H1 (cell line): ENCODE measurements around the gene EGFLAM. TPM values are rescaled to one million over a fixed set of nuclear protein-coding genes. Genes with fewer than 3 reads are reported as not detected.
A peak's percentile ranks its signal among the peaks of the same experiment; 100 is the strongest.

Experiments
- CTCF ChIA-PET: fragments of 300-600 bp; sonication (Branson Sonifier 250); formaldehyde crosslinking; loops from one replicate; lab custom pipeline; 2021; ENCODE audit not compliant: partially characterized antibody; lab: Charles Lee
- POLR2A ChIA-PET: fragments of 300-600 bp; sonication (Branson Sonifier 250); formaldehyde crosslinking; loops from one replicate; lab custom pipeline; 2021; ENCODE audit warnings: inconsistent platforms; ENCODE audit not compliant: partially characterized antibody; lab: Charles Lee
- DNase-seq, 2 experiments: peaks; one replicate each; pipeline versions ENCODE4 v3.0.0 to v3.0.0-alpha.2; 2010 to 2022; ENCODE audit warnings: low spot score in 2 of 2, low read depth in 1 of 2, mixed read lengths in 1 of 2
- FAIRE-seq: peaks from 2 replicates; lab custom pipeline; 2011; peaks lifted over from hg19 to GRCh38; lab: Jason Lieb, UNC
- H2AFZ ChIP-seq: 2 replicates; pipeline ENCODE4 v1.8.1; 2012; ENCODE audit warnings: low read length, inconsistent platforms
- H2AK5ac ChIP-seq: 2 replicates; pipeline ENCODE4 v1.6.1; 2013; ENCODE audit warnings: low read depth, low read length
- H2BK120ac ChIP-seq: replicated peaks from 2 replicates; pipeline ENCODE3; 2013; ENCODE audit warnings: low read depth, low read length, inconsistent platforms
- H2BK12ac ChIP-seq: 2 replicates; pipeline ENCODE4 v1.6.1; 2013; ENCODE audit warnings: low read depth, low read length
- H2BK15ac ChIP-seq: 2 replicates; pipeline ENCODE4 v1.6.1; 2013; ENCODE audit warnings: low read length
- H2BK20ac ChIP-seq: 2 replicates; pipeline ENCODE4 v1.6.1; 2013; ENCODE audit warnings: low read length
- H2BK5ac ChIP-seq: 2 replicates; pipeline ENCODE4 v1.6.1; 2013; ENCODE audit warnings: low read depth, low read length
- H3K14ac ChIP-seq: 2 replicates; pipeline ENCODE4 v1.6.1; 2013; ENCODE audit warnings: inconsistent platforms; ENCODE audit not compliant: insufficient read length
- H3K18ac ChIP-seq: 2 replicates; pipeline ENCODE4 v1.6.1; 2013; ENCODE audit warnings: low read length; ENCODE audit errors: extremely low read depth
- H3K23ac ChIP-seq: 2 replicates; pipeline ENCODE4 v1.6.1; 2013; ENCODE audit warnings: inconsistent platforms; ENCODE audit not compliant: insufficient read length
- H3K23me2 ChIP-seq: 2 replicates; pipeline ENCODE4 v1.6.1; 2013; ENCODE audit warnings: low read depth, low read length
- H3K27ac ChIP-seq: 2 replicates; pipeline ENCODE4 v1.6.1; 2011; ENCODE audit warnings: low read depth, low read length, inconsistent platforms
- H3K27me3 ChIP-seq, 4 experiments: replicated peaks in 1 of 4; 1 replicate in 1 of 4; 2 replicates in 3 of 4; pipeline versions ENCODE4 v1.6.1 to v1.8.1; 2011 to 2013; ENCODE audit warnings: low read length in 3 of 4, mild to moderate bottlenecking in 3 of 4, inconsistent platforms in 2 of 4, mixed read lengths in 2 of 4, moderate library complexity in 1 of 4; ENCODE audit not compliant: control insufficient read depth in 3 of 4, insufficient read depth in 3 of 4; ENCODE audit errors: extremely low read depth in 1 of 4
- H3K36me3 ChIP-seq, 4 experiments: 2 replicates each; pipeline versions ENCODE4 v1.6.1 to v1.8.1; 2011 to 2013; ENCODE audit warnings: mild to moderate bottlenecking in 4 of 4, low read length in 3 of 4, moderate library complexity in 2 of 4, control low read depth in 1 of 4, inconsistent platforms in 1 of 4; ENCODE audit not compliant: insufficient read depth in 4 of 4, control insufficient read depth in 2 of 4
- H3K4ac ChIP-seq: replicated peaks from 2 replicates; pipeline ENCODE3; 2013; ENCODE audit warnings: low read length, low read depth, mixed read lengths, inconsistent platforms; ENCODE audit not compliant: insufficient read length
- H3K4me1 ChIP-seq, 4 experiments: replicated peaks in 1 of 4; 1 replicate in 1 of 4; 2 replicates in 3 of 4; pipeline versions ENCODE4 v1.6.1 to v1.8.1; 2011 to 2013; ENCODE audit warnings: low read length in 3 of 4, inconsistent platforms in 2 of 4, mixed read lengths in 1 of 4; ENCODE audit not compliant: insufficient read depth in 4 of 4, control insufficient read depth in 3 of 4
- H3K4me2 ChIP-seq, 2 experiments: 2 replicates each; pipeline versions ENCODE4 v1.6.1 to v1.8.1; 2011 to 2013; ENCODE audit warnings: low read depth in 2 of 2, low read length in 2 of 2, control low read depth in 1 of 2, inconsistent platforms in 1 of 2, mild to moderate bottlenecking in 1 of 2; ENCODE audit not compliant: insufficient read depth in 1 of 2
- H3K4me3 ChIP-seq, 4 experiments: fragments of 200-600, 300-600 bp in 1 of 4; sonication (generic), shearing (Covaris generic), sonication (Bioruptor Twin) in 1 of 4; 2 replicates each; pipeline versions ENCODE4 v1.5.1 to v1.8.1; 2011 to 2016; ENCODE audit warnings: low read length in 4 of 4, low read depth in 3 of 4, control low read depth in 2 of 4, inconsistent platforms in 2 of 4, mild to moderate bottlenecking in 2 of 4, mixed read lengths in 1 of 4, moderate library complexity in 1 of 4; ENCODE audit not compliant: insufficient read depth in 2 of 4; ENCODE audit errors: extremely low read depth in 1 of 4
- H3K56ac ChIP-seq: replicated peaks from 2 replicates; pipeline ENCODE3; 2013; ENCODE audit warnings: low read depth, mild to moderate bottlenecking, mixed read lengths, low read length, inconsistent platforms; ENCODE audit not compliant: insufficient read length
- H3K79me1 ChIP-seq: 2 replicates; pipeline ENCODE4 v1.6.1; 2013; ENCODE audit warnings: low read depth, low read length, control low read depth
- H3K79me2 ChIP-seq, 2 experiments: 2 replicates each; pipeline versions ENCODE4 v1.6.1 to v1.8.1; 2012 to 2013; ENCODE audit warnings: low read length in 2 of 2, mild to moderate bottlenecking in 2 of 2, inconsistent platforms in 1 of 2; ENCODE audit not compliant: insufficient read depth in 2 of 2, control insufficient read depth in 1 of 2
- H3K9ac ChIP-seq, 4 experiments: replicated peaks in 1 of 4; 1 replicate in 1 of 4; 2 replicates in 3 of 4; pipeline versions ENCODE4 v1.6.1 to v1.8.1; 2011 to 2013; ENCODE audit warnings: low read depth in 3 of 4, low read length in 3 of 4, control low read depth in 2 of 4, mild to moderate bottlenecking in 2 of 4, moderate library complexity in 2 of 4, inconsistent platforms in 1 of 4; ENCODE audit errors: extremely low read depth in 1 of 4
- H3K9me3 ChIP-seq, 2 experiments: 2 replicates each; pipeline versions ENCODE4 v1.6.1 to v1.8.1; 2012 to 2013; ENCODE audit warnings: mild to moderate bottlenecking in 2 of 2, moderate library complexity in 2 of 2, control low read depth in 1 of 2, inconsistent platforms in 1 of 2, low read depth in 1 of 2, low read length in 1 of 2, mixed read lengths in 1 of 2; ENCODE audit not compliant: insufficient read depth in 2 of 2
- H4K20me1 ChIP-seq, 2 experiments: replicated peaks in 1 of 2; 2 replicates each; pipeline versions ENCODE3 to v1.8.1; 2011 to 2013; ENCODE audit warnings: inconsistent platforms in 2 of 2, low read length in 2 of 2, mild to moderate bottlenecking in 1 of 2; ENCODE audit not compliant: insufficient read depth in 2 of 2, control insufficient read depth in 1 of 2
- H4K5ac ChIP-seq: 2 replicates; pipeline ENCODE4 v1.6.1; 2013; ENCODE audit warnings: low read length, low read depth, mixed read lengths, inconsistent platforms; ENCODE audit not compliant: insufficient read length
- H4K8ac ChIP-seq: 2 replicates; pipeline ENCODE4 v1.8.0; 2013; ENCODE audit warnings: mild to moderate bottlenecking, moderate library complexity, low read length, inconsistent platforms; ENCODE audit not compliant: insufficient read depth; ENCODE audit errors: extremely low read depth
- H4K91ac ChIP-seq: replicated peaks from 2 replicates; pipeline ENCODE3; 2013; ENCODE audit warnings: low read length, mixed read lengths, inconsistent platforms; ENCODE audit not compliant: insufficient read length
- CBX8 ChIP-seq: fragments of 300-800, 300-1000 bp; sonication (generic); IDR thresholded peaks from 2 replicates; pipeline ENCODE4 v1.7.1; 2016; ENCODE audit warnings: low read depth, low read length, borderline replicate concordance
- KDM1A ChIP-seq: fragments of 200-600, 300-600 bp; sonication (generic); IDR thresholded peaks from 2 replicates; pipeline ENCODE4 v1.7.1; 2016; ENCODE audit warnings: mild to moderate bottlenecking, low read length, borderline replicate concordance
- RAD21 ChIP-seq, 2 experiments: IDR thresholded peaks in 1 of 2; conservative IDR thresholded peaks in 1 of 2; 2 replicates each; pipeline ENCODE4 v1.6.1; 2011; ENCODE audit warnings: low read depth in 2 of 2, low read length in 2 of 2, improper control_type of control experiment in 1 of 2, inconsistent platforms in 1 of 2, mild to moderate bottlenecking in 1 of 2, moderate library complexity in 1 of 2
- RNF2 ChIP-seq: fragments of 200-900, 300-1000 bp; sonication (generic); IDR thresholded peaks from 2 replicates; pipeline ENCODE4 v1.7.1; 2016; ENCODE audit warnings: borderline replicate concordance, low read depth, mild to moderate bottlenecking, antibody characterized with exemption, low read length; ENCODE audit not compliant: poor library complexity, severe bottlenecking; ENCODE audit errors: missing control alignments
- TEAD4 ChIP-seq: IDR thresholded peaks from 2 replicates; pipeline ENCODE4 v1.6.1; 2012; ENCODE audit warnings: low read depth, low read length, inconsistent platforms, mixed read lengths
- WGBS, 2 experiments: shearing (Covaris generic) in 1 of 2; methylation state at CpG; one replicate each; pipeline versions ENCODE4 v1.1.6 to v1.1.7; 2013 to 2015; ENCODE audit warnings: low lambda C conversion rate in 2 of 2, mixed read lengths in 2 of 2, inconsistent platforms in 1 of 2, low coverage in 1 of 2, missing lambda C conversion rate in 1 of 2; ENCODE audit not compliant: insufficient replicate concordance in 2 of 2, insufficient coverage in 1 of 2, insufficient read length in 1 of 2; ENCODE audit errors: extremely low coverage in 1 of 2, missing lambda C conversion rate in 1 of 2; 5-methylcytosine and 5-hydroxymethylcytosine counted together
- polyA plus RNA-seq, 7 experiments: library from polyadenylated mRNA; depleted of rRNA in 3 of 7; stranded (reverse) in 5 of 7; unstranded in 2 of 7; fragments of >200 nt in 5 of 7; fragments of 200-250 nt in 2 of 7; gene quantifications; 1 replicate in 5 of 7; 2 replicates in 1 of 7; 4 replicates in 1 of 7; pipeline versions ENCODE4 v1.2.1 to v1.2.3, GENCODE V29; 2011 to 2013; ENCODE audit warnings: missing spikeins in 2 of 7, mixed read lengths in 2 of 7
- total RNA-seq: library from RNA; stranded (reverse); fragmentation: NEBNext Ultra II Directional; extraction: Animal tissue kit (Norgen Biotek cat#: 25700); gene quantifications from 2 replicates; pipeline ENCODE4 v1.2.1, GENCODE V29; 2021
- TF ChIP-seq, protein P1 (sequence below), 3 experiments: IDR thresholded peaks; 1 replicate in 2 of 3; 2 replicates in 1 of 3; pipeline versions ENCODE4 v1.5.1 to v1.6.1; 2011; ENCODE audit warnings: low read length in 3 of 3, mild to moderate bottlenecking in 3 of 3, inconsistent platforms in 2 of 3, low read depth in 1 of 3, moderate library complexity in 1 of 3; ENCODE audit not compliant: insufficient read depth in 1 of 3; ENCODE audit errors: control extremely low read depth in 1 of 3

EGFLAM gene
- total and polyA plus RNA-seq, 2 of the 8 experiments (the other 6 are each of a cell fraction or from before 2014, with no cell fraction given), result 0.20 to 0.24 TPM

DNA sequence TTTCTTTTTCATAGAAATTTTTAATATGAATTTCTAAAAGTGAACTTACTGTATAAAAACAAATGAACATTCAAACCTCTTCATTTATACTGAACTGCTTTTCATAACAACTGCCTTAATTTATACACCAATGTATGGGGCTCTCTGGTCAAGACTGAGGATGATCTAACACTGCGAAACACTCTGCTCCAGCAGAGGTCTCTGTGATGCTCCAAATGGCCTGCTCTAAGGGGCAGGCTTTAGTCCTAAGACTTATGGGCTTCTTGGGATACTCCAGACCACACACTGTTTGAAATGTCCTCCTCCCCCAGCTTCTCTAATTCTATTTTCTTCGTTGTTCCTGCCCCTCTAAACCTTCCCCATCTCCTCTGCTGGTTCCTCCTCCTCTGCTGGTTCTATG, 239.6 kb downstream of the EGFLAM start:
- Histone ChIP-seq H3K56ac (no peak overlapping the region), H3K9me3 (no peaks in the 10 kb centered on the region), H3K4me1 (no peaks in the 10 kb centered on the region; a peak in 1 of 7 replicates), H3K18ac (no peak overlapping the region), H2BK120ac (no peak overlapping the region), H3K4me2 (no peak overlapping the region), H2BK20ac (no peak overlapping the region), H3K4me3 (no peak overlapping the region), H3K14ac (no peak overlapping the region), H3K9ac (no peak overlapping the region), H3K36me3 (peaks cover 0 to 10% (median 0%) of the 10 kb centered on the region in 4 experiments; a peak in 2 of 8 replicates), H3K27me3 (no peaks in the 10 kb centered on the region), H3K23ac (no peak overlapping the region), H4K5ac (no peak overlapping the region), H3K79me1 (no peaks in the 10 kb centered on the region), H3K4ac (no peak overlapping the region), H3K23me2 (peaks cover 2% of the 10 kb centered on the region; the same call in 1 of the 2 replicates), H2AFZ (no peak overlapping the region), H2BK5ac (no peak overlapping the region), H4K91ac (no peak overlapping the region), H3K27ac (no peak overlapping the region), H2BK12ac (no peak overlapping the region), H4K8ac (no peak overlapping the region), H2BK15ac (no peak overlapping the region), H2AK5ac (no peak overlapping the region), H3K79me2 (no peaks in the 10 kb centered on the region), H4K20me1 (no peaks in the 10 kb centered on the region)
- ChIA-PET CTCF (interaction anchor here (0.6 to 1.5 kb wide), 9 partner anchors 12 to 334 kb away, joined by 3 to 5 read pairs (median 3); no protein-coding TSS in a partner anchor), POLR2A (no interaction called here)
- no peak for FAIRE-seq
- no peak for DNase-seq
- WGBS, 2 experiments, result 88% methylated on average over 2 of the region's 2 CpGs; no CpG with 5 or more reads in 1 of the 2 experiments
- TF ChIP-seq TEAD4, result no peak
- TF ChIP-seq RNF2, result no peak
- TF ChIP-seq, protein P1, sequence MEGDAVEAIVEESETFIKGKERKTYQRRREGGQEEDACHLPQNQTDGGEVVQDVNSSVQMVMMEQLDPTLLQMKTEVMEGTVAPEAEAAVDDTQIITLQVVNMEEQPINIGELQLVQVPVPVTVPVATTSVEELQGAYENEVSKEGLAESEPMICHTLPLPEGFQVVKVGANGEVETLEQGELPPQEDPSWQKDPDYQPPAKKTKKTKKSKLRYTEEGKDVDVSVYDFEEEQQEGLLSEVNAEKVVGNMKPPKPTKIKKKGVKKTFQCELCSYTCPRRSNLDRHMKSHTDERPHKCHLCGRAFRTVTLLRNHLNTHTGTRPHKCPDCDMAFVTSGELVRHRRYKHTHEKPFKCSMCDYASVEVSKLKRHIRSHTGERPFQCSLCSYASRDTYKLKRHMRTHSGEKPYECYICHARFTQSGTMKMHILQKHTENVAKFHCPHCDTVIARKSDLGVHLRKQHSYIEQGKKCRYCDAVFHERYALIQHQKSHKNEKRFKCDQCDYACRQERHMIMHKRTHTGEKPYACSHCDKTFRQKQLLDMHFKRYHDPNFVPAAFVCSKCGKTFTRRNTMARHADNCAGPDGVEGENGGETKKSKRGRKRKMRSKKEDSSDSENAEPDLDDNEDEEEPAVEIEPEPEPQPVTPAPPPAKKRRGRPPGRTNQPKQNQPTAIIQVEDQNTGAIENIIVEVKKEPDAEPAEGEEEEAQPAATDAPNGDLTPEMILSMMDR (IDR thresholded peaks at IDR 0.05; ENCODE audit: control extremely low read depth in 1 of 3, insufficient read depth in 1 of 3, low read depth in 1 of 3, low read length in 3 of 3), result peak; percentile 10 to 42 (median 41)
- TF ChIP-seq KDM1A, result no peak
- no peak for TF ChIP-seq CBX8
- TF ChIP-seq RAD21 (IDR thresholded peaks at IDR 0.05 in 1 of 2, conservative IDR thresholded peaks at IDR 0.05 in 1 of 2; ENCODE audit: low read depth in 2 of 2, low read length in 2 of 2), result peak; percentile 55 to 60
